Mammary epithelial cell (primary cell): ENCODE data around the gene GNS.

ENCODE experiments used
- CTCF ChIP-seq, 2 donors: IDR thresholded peaks in 1 of 2; conservative IDR thresholded peaks in 1 of 2; 2 replicates each; pipeline ENCODE4 v1.5.1; 2011 to 2012; ENCODE audit warnings: inconsistent platforms in 2 of 2, low read length in 2 of 2, mild to moderate bottlenecking in 2 of 2, control low read depth in 1 of 2, low read depth in 1 of 2; ENCODE audit not compliant: insufficient read depth in 1 of 2; ENCODE audit errors: extremely low read depth in 1 of 2
- EZH2 ChIP-seq: IDR thresholded peaks from 2 replicates; pipeline ENCODE4 v1.6.1; 2012; ENCODE audit warnings: low read length, inconsistent platforms, borderline replicate concordance

GRCh38 chr12:64790166-64790565 is 31.0 kb upstream of the GNS start:
- TF ChIP-seq EZH2: no peak
- TF ChIP-seq CTCF (conservative IDR thresholded peaks at IDR 0.05 in 1 of 2, IDR thresholded peaks at IDR 0.05 in 1 of 2; ENCODE audit: extremely low read depth in 1 of 2, insufficient read depth in 1 of 2, low read depth in 1 of 2, low read length in 2 of 2): no peak
